Activated CD8-positive, alpha-beta memory T cell treated with anti-CD3 and anti-CD28 coated beads, Interleukin-2, amount 50 U/mL, for 4 hours (primary cell): ENCODE results near the gene PELI3.
A peak's percentile ranks its signal among the peaks of the same experiment; 100 is the strongest.

Experiments
- DNase-seq: peaks from one replicate; pipeline ENCODE4 v3.0.0-alpha.2; 2020

PELI3 gene

DNA sequence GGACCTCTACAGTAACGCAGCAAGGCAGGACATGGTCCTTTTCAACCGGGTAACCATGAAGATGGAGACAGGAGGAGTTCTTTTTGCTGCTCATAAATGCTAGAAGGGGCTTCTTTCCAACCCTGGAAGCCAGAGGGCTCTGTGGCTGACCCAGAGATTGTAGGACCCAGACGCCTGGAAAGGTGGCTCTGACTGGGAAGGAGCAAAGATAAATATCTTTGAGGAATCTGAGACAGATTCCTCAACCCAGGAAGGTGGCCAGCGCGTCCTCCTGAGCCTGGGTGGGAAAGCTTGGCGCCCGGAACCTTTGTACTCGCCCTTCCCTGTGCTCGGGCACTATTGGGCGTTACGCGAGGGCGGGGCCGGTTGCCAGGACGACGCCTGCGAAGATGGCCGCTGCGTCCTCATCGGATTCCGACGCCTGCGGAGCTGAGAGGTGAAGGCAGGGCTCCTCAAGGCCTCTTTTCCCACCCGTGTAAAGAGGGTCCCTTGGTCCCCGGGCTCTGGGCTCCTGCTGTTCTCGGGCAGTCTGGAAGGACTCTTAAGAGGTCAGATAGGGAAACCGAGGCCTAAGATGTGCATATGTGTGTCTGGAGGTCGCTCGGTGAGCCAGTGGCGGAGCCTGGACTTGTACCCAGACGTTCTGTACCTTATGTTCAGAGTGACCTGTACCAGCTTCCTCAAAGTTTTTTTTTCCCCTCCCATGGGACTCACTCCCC lies 43.7 kb downstream of the PELI3 start, which contains the start of gene BBS1:
Gene BBS1, plus strand, starts transcription at position 365 of the 719 bp plus-strand sequence. Its CDS starts 25 bp downstream, at position 390.
- peak; percentile 85 for DNase-seq

DNA sequence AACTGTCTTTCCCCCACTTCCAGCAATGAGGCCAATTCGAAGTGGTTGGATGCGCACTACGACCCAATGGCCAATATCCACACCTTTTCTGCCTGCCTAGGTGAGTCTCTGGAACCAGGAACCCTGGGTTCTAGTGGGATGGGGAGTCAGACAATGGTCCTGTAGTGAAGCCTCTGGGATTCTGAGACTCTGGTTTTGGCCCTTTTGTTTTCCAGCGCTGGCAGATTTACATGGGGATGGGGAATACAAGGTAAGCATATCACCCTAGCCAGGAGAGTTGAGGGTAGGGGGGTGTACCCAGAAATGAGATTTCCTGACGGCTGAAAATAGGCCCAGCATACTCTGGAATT lies 44.3 kb downstream of the PELI3 start:
- no peak for DNase-seq

DNA sequence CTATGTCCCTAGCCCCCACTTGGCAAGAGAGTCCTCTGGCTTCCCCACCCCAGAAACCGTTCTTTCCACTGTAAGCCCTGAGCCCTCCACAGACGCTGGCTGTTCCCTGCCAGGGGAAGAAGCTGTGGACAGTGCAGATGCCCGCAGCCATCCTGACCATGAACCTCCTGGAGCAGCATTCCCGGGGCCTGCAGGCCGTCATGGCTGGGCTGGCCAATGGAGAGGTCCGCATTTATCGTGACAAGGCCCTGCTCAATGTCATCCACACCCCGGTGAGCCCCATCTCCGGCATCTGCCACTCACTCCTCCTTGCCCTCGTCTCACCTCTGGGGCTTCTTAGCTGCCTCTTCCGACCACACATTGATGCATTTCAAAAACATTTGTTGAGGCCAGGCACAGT lies 56.9 kb downstream of the PELI3 start:
- no peak for DNase-seq

DNA sequence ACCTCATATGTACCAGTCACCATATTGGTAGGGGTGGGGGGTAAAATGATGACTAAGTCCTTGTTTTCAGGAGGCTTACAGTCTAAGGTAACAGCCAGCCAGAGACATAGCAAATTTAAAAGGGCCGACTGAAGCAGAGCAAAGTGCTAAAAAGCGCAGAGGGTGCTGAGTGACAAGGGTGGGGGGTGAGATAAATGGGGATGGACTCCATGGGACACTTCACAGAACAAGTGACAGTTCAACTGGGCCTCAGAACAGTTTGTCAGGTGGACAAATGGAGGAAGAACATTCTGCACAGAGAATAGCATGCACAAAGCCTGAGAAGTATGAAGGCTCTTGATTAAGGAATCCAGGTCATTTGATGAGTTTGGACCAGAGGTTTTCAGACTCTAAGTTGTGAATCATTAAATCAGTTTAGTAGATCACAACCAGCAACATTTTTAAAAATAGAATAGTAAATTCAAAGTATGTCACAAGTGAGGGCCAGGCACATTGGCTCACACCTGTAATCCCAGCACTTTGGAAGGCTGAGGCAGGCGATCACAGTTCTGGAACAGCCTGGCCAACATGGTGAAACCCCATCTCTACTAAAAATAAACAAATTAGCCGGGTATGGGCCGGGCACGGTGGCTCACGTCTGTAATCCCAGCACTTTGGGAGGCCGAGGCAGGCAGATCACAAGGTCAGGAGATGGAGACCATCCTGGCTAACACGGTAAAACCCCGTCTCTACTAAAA lies 57.8 kb downstream of the PELI3 start:
- DNase-seq: no peak
